ENCODE measurements around the gene DNMT1.
A peak's percentile ranks its signal among the peaks of the same experiment; 100 is the strongest.
"Not testable (repeated sequence)": the region's sequence is repeated elsewhere in the genome, so short reads cannot be mapped to it uniquely, and the experiment has no call there.

Gene DNMT1

GRCh38 chr19:10194500-10195198 is at the start of gene DNMT1:
DNMT1 (minus strand) TSS chr19:10194953; CDS start chr19:10194899, 54 bp downstream.
- no peak for TF ChIP-seq CTCF (conservative IDR thresholded peaks at IDR 0.05; ENCODE audit: low read length)
- peak; percentile 96 for DNase-seq (ENCODE audit: low read depth)
- H3K4me3 ChIP-seq (ENCODE audit: low read length) = peak within 1 kb of the TSS; percentile 77

GRCh38 chr19:10243606-10244005 is 48.9 kb upstream of the DNMT1 start:
- no peak overlapping the region for H3K4me3 ChIP-seq (ENCODE audit: low read length)
- no peak for TF ChIP-seq CTCF (conservative IDR thresholded peaks at IDR 0.05; ENCODE audit: low read length)
- no peak for DNase-seq (ENCODE audit: low read depth)

GRCh38 chr19:10241826-10242449 is 47.2 kb upstream of the DNMT1 start:
- DNase-seq (ENCODE audit: low read depth); H3K4me3 ChIP-seq (ENCODE audit: low read length): not testable (repeated sequence)

- no peak for TF ChIP-seq CTCF (conservative IDR thresholded peaks at IDR 0.05; ENCODE audit: low read length)
- peak; percentile 91 for DNase-seq (ENCODE audit: low read depth)
- no peak overlapping the region; the same call in 1 of the 2 replicates for H3K4me3 ChIP-seq (ENCODE audit: low read length)
Measured at GRCh38 chr19:10238172-10238783, 43.5 kb upstream of the DNMT1 start.

GRCh38 chr19:10237702-10238101 is 42.9 kb upstream of the DNMT1 start:
- DNase-seq (ENCODE audit: low read depth) = no peak
- no peak overlapping the region for H3K4me3 ChIP-seq (ENCODE audit: low read length)
- no peak for TF ChIP-seq CTCF (conservative IDR thresholded peaks at IDR 0.05; ENCODE audit: low read length)

- H3K4me3 ChIP-seq (ENCODE audit: low read length) = not testable (repeated sequence)
Measured at GRCh38 chr19:10235409-10235808, 40.7 kb upstream of the DNMT1 start.

GRCh38 chr19:10235003-10235402 is 40.2 kb upstream of the DNMT1 start:
- TF ChIP-seq CTCF (conservative IDR thresholded peaks at IDR 0.05; ENCODE audit: low read length) = no peak
- H3K4me3 ChIP-seq (ENCODE audit: low read length) = no peak overlapping the region
- no peak for DNase-seq (ENCODE audit: low read depth)

More at GRCh38 chr19:10235409-10235808, 40.7 kb upstream of the DNMT1 start:
- DNase-seq (ENCODE audit: low read depth) = not testable (repeated sequence)

GRCh38 chr19:10233946-10234345 is 39.2 kb upstream of the DNMT1 start:
- no peak for DNase-seq (ENCODE audit: low read depth)

More at GRCh38 chr19:10233946-10234345, 39.2 kb upstream of the DNMT1 start:
- TF ChIP-seq CTCF (conservative IDR thresholded peaks at IDR 0.05; ENCODE audit: low read length) = no peak
- H3K4me3 ChIP-seq (ENCODE audit: low read length) = no peak overlapping the region

All from AG10803 (cell line).